ENCODE data around the gene MYO3B.

DNA sequence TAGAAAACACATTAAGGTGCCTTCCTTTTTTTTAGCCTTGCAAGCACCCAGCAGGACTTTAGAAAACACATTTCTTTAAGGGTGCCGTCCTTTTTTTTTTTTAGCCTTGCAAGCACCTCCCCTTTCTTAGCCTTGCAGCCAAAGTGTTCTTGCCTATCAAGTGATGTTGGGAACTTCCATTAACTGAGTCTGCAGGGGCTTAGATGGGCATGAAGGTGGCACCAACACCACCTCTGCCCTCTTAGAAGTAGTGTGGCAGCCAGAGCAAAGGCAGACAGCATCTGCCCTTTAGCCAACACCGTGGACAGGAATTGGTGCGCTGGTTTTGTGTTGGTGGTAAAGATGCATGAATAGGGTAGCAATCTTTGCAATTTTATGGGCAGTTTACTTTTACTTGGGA lies 325.6 kb downstream of the MYO3B start:
- no peak for TF ChIP-seq CTCF (IDR thresholded peaks at IDR 0.05)
- TF ChIP-seq POLR2A (IDR thresholded peaks at IDR 0.05): no peak

All from body of pancreas (tissue), 4 donors.